ENCODE data around the gene MEAF6. TPM values are rescaled to one million over a fixed set of nuclear protein-coding genes. Genes with fewer than 3 reads are reported as not detected.

The MEAF6 gene
- total RNA-seq, 8 experiments from 2014 or later: 41.1 to 172 (median 138) TPM

- peak overlapping the region in 1 of 5 donors; percentile 7 for H3K4me3 ChIP-seq
- ATAC-seq (replicated peaks in 6 of 8): peak; percentile 51 to 76 (median 67)
- H3K4me1 ChIP-seq (replicated peaks in 1 of 2): peaks cover 47 to 52% of the 10 kb centered on the region in 2 donors
- peak overlapping the region in 1 of 2 donors; percentile 73 for H3K27ac ChIP-seq
- in situ Hi-C loops (cut with MboI; ENCODE audit: low pct_unique_long_range_greater_than_20kb in 2 of 9, low sequenced_read_pairs in 9 of 9, unreplicated experiment in 9 of 9): no loop called here
- WGBS, 10 experiments: 0 to 86% (median 48%) methylated on average over 1 to 10 of the region's 22 CpGs; no CpG with 5 or more reads in 5 of the 10 experiments
These were observed 35.1 kb downstream of the MEAF6 start for GRCh38 chr1:37479255-37480124.

- ATAC-seq (replicated peaks in 6 of 8): no peak
- Histone ChIP-seq H3K4me1 (replicated peaks in 1 of 2) (peaks cover 47 to 52% of the 10 kb centered on the region in 2 donors), H3K4me3 (no peak overlapping the region), H3K27ac (peak overlapping the region in 1 of 2 donors; percentile 73)
- WGBS, 10 experiments: 90 to 100% (median 100%) methylated on average over 2 to 3 of the region's 3 CpGs; no CpG with 5 or more reads in 7 of the 10 experiments
- in situ Hi-C loops (cut with MboI; ENCODE audit: low pct_unique_long_range_greater_than_20kb in 2 of 9, low sequenced_read_pairs in 9 of 9, unreplicated experiment in 9 of 9): no loop called here
These were observed 35.7 kb downstream of the MEAF6 start for GRCh38 chr1:37478890-37479254.

- WGBS, 10 experiments: 67 to 100% (median 92%) methylated on average over 2 to 8 of the region's 8 CpGs; no CpG with 5 or more reads in 5 of the 10 experiments
- H3K4me3 ChIP-seq: no peak overlapping the region
- peaks cover 51 to 56% of the 10 kb centered on the region in 2 donors for H3K4me1 ChIP-seq (replicated peaks in 1 of 2)
- in situ Hi-C loops (cut with MboI; ENCODE audit: low pct_unique_long_range_greater_than_20kb in 2 of 9, low sequenced_read_pairs in 9 of 9, unreplicated experiment in 9 of 9): no loop called here
- no peak for ATAC-seq (replicated peaks in 6 of 8)
- H3K27ac ChIP-seq: no peak overlapping the region
These were observed 36.1 kb downstream of the MEAF6 start for GRCh38 chr1:37478451-37478881.

GRCh38 chr1:37477946-37478345 lies 36.6 kb downstream of the MEAF6 start:
- WGBS, 10 experiments: 89 to 100% (median 92%) methylated on average over 2 to 5 of the region's 5 CpGs; no CpG with 5 or more reads in 5 of the 10 experiments
- Histone ChIP-seq H3K4me3 (no peak overlapping the region), H3K4me1 (replicated peaks in 1 of 2) (peaks cover 55 to 58% of the 10 kb centered on the region in 2 donors), H3K27ac (no peak overlapping the region)
- in situ Hi-C loops (cut with MboI; ENCODE audit: low pct_unique_long_range_greater_than_20kb in 2 of 9, low sequenced_read_pairs in 9 of 9, unreplicated experiment in 9 of 9): no loop called here
- ATAC-seq (replicated peaks in 6 of 8): no peak

- H3K27ac ChIP-seq: peak overlapping the region; percentile 5 to 11
- peak; percentile 6 to 41 (median 23) for ATAC-seq (replicated peaks in 6 of 8)
- peak overlapping the region in 2 of 5 donors; percentile 1 to 7 for H3K4me3 ChIP-seq
- in situ Hi-C loops (cut with MboI; ENCODE audit: low pct_unique_long_range_greater_than_20kb in 2 of 9, low sequenced_read_pairs in 9 of 9, unreplicated experiment in 9 of 9): no loop called here
- H3K4me1 ChIP-seq (replicated peaks in 1 of 2): peaks cover 58% of the 10 kb centered on the region in 2 donors
- 25 to 60% (median 50%) methylated on average over 2 to 4 of the region's 10 CpGs; no CpG with 5 or more reads in 7 of the 10 experiments for WGBS, 10 experiments
These were observed 37.2 kb downstream of the MEAF6 start for GRCh38 chr1:37477198-37477931.

- Histone ChIP-seq H3K4me3 (peak overlapping the region in 2 of 5 donors; percentile 1 to 7), H3K4me1 (replicated peaks in 1 of 2) (peaks cover 65% of the 10 kb centered on the region in 2 donors), H3K27ac (peak overlapping the region in 1 of 2 donors; percentile 11)
- WGBS, 10 experiments: 0 to 40% (median 24%) methylated on average over 1 to 3 of the region's 5 CpGs; no CpG with 5 or more reads in 6 of the 10 experiments
- in situ Hi-C loops (cut with MboI; ENCODE audit: low pct_unique_long_range_greater_than_20kb in 2 of 9, low sequenced_read_pairs in 9 of 9, unreplicated experiment in 9 of 9): no loop called here
- ATAC-seq (replicated peaks in 6 of 8): peak; percentile 5 to 30 (median 11)
These were observed 37.9 kb downstream of the MEAF6 start for GRCh38 chr1:37476460-37477197.

- WGBS, 10 experiments: 7 to 90% (median 69%) methylated on average over 1 to 5 of the region's 9 CpGs; no CpG with 5 or more reads in 4 of the 10 experiments
- Histone ChIP-seq H3K4me3 (no peak overlapping the region), H3K27ac (no peak overlapping the region), H3K4me1 (replicated peaks in 1 of 2) (peaks cover 70 to 71% of the 10 kb centered on the region in 2 donors)
- ATAC-seq (replicated peaks in 6 of 8): no peak
- in situ Hi-C loops (cut with MboI; ENCODE audit: low pct_unique_long_range_greater_than_20kb in 2 of 9, low sequenced_read_pairs in 9 of 9, unreplicated experiment in 9 of 9): no loop called here
These were observed 38.5 kb downstream of the MEAF6 start for GRCh38 chr1:37476087-37476452.

- H3K4me3 ChIP-seq: peak overlapping the region in 2 of 5 donors; percentile 51 to 61
- H3K27ac ChIP-seq: no peak overlapping the region
- in situ Hi-C loops (cut with MboI; ENCODE audit: low pct_unique_long_range_greater_than_20kb in 2 of 9, low sequenced_read_pairs in 9 of 9, unreplicated experiment in 9 of 9): no loop called here
- no peak for ATAC-seq (replicated peaks in 6 of 8)
- WGBS, 10 experiments: 70 to 96% (median 86%) methylated on average over 1 to 16 of the region's 24 CpGs; no CpG with 5 or more reads in 2 of the 10 experiments
- H3K4me1 ChIP-seq (replicated peaks in 1 of 2): peaks cover 72 to 76% of the 10 kb centered on the region in 2 donors
These were observed 39.0 kb downstream of the MEAF6 start for GRCh38 chr1:37475380-37476086.

- Histone ChIP-seq H3K27ac (no peak overlapping the region), H3K4me1 (replicated peaks in 1 of 2) (peaks cover 68 to 71% of the 10 kb centered on the region in 2 donors), H3K4me3 (peak overlapping the region; percentile 43 to 61 (median 49))
- ATAC-seq (replicated peaks in 6 of 8): peak in 3 of 8 experiments; percentile 1 to 20 (median 6)
- WGBS, 10 experiments: 0 to 35% (median 8%) methylated on average over 1 to 9 of the region's 38 CpGs; no CpG with 5 or more reads in 5 of the 10 experiments
- in situ Hi-C loops (cut with MboI; ENCODE audit: low pct_unique_long_range_greater_than_20kb in 2 of 9, low sequenced_read_pairs in 9 of 9, unreplicated experiment in 9 of 9): loop anchor here in 1 of 9 experiments (25.0 kb wide), 1 partner anchor 212 kb away; the partner anchor contains the start of gene CDCA8
These were observed 39.7 kb downstream of the MEAF6 start for GRCh38 chr1:37474697-37475379.

GRCh38 chr1:37474046-37474696 lies 40.4 kb downstream of the MEAF6 start, which contains the start of gene ZC3H12A:
TSS of gene ZC3H12A (plus strand) at chr1:37474580. CDS start at chr1:37475497, 917 bp downstream.
- WGBS, 10 experiments: 0% methylated on average over 1 to 7 of the region's 78 CpGs; no CpG with 5 or more reads in 6 of the 10 experiments
- H3K4me3 ChIP-seq: peak within 1 kb of the TSS; percentile 43 to 61 (median 49)
- H3K4me1 ChIP-seq (replicated peaks in 1 of 2): peaks cover 62 to 65% of the 10 kb centered on the region in 2 donors
- ATAC-seq (replicated peaks in 6 of 8): peak; percentile 42 to 80 (median 70)
- no peak within 1 kb of the TSS for H3K27ac ChIP-seq
- in situ Hi-C loops (cut with MboI; ENCODE audit: low pct_unique_long_range_greater_than_20kb in 2 of 9, low sequenced_read_pairs in 9 of 9, unreplicated experiment in 9 of 9): loop anchor here in 1 of 9 experiments (25.0 kb wide), 1 partner anchor 213 kb away; the partner anchor contains the start of gene CDCA8

All from motor neuron (in vitro differentiated cells).